HG03108 (cell line): Measurements from ENCODE around the gene PPP1R37.

ENCODE experiments used
- ATAC-seq: cut with Tn5 transposase; IDR thresholded peaks from one replicate; pipeline ENCODE4 v1.9.1; 2021; ENCODE audit warnings: moderate library complexity; ENCODE audit not compliant: unreplicated experiment

PPP1R37 gene

DNA sequence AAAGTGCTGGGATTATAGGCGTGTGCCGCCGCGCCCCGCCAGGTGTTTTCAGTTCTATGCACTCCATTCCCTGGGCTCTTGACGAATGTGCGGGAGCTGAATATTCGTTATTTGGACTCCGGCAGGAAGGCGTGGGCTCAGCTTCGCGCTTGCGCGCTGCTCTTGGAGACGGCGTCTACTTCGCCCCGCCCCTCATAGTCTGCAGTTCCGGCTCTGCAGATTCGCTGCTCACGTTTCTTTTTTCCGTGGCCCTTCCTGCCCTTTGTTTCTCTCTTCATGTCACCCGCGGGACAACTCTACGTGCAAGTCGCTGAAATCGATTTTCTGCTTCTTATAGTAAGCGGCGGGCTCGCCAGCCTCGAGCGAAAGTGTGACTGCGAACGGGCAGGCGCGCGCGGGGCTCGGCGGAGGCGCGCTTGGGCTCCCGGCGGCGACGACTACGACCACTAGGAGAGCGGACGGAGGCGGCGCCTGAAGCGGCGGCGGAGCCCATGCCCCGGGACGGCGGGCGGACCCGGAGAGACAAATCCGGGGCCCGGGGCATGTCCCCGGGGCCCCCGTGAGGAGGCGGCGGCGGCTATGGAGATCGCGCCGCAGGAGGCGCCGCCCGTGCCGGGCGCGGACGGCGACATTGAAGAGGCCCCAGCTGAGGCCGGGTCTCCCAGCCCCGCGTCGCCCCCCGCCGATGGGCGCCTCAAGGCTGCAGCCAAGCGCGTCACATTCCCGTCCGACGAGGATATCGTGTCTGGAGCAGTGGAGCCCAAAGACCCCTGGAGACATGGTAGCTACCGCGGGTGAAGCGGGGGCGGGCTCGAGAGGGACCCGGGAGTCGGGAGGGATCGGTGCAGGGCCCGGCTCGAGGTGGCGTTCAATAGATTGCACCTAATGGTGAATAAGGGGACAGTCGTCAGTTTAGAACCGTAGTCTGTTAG, at the start of gene PPP1R37:
Gene PPP1R37, plus strand, starts transcription at position 433 of the 932 bp plus-strand sequence. Its CDS starts 147 bp downstream, at position 580.
- ATAC-seq, result peak; percentile 47

DNA sequence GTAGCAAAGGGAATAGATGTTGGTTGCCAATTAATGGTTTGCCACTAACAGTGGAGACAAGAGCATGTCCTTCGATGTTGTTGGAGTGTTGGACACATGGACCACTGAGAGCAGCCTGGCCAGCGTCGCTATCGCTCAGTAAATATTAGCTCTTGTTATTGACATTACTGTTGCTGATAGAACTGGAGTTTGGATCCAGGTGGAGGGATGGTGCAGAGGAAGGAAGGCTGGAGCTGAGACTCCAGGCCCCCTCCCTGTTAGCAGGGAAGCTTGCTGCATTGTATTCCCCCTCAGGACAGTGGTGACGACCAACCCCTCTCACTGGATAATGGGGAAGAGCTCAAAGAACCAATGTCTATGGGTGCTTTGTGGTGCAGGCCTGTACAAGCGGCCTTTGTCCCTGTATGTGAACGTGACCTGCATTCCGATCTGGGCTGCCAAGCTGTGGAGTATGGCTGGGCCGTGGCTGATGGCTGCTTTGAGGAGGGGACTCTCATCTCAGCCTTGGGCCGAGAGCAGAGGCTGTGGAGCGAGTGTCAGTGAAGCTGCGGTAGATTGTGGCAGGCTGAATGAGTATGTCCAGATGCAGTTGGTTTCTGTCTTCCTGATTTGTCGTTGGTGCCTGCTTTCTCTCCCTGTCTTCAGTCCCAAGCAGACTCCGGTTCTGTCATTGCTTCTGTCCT, 47.2 kb upstream of the PPP1R37 start:
- no peak for ATAC-seq

- no peak for ATAC-seq
Observed at GRCh38 chr19:45046355-45046754, 46.6 kb upstream of the PPP1R37 start.

DNA sequence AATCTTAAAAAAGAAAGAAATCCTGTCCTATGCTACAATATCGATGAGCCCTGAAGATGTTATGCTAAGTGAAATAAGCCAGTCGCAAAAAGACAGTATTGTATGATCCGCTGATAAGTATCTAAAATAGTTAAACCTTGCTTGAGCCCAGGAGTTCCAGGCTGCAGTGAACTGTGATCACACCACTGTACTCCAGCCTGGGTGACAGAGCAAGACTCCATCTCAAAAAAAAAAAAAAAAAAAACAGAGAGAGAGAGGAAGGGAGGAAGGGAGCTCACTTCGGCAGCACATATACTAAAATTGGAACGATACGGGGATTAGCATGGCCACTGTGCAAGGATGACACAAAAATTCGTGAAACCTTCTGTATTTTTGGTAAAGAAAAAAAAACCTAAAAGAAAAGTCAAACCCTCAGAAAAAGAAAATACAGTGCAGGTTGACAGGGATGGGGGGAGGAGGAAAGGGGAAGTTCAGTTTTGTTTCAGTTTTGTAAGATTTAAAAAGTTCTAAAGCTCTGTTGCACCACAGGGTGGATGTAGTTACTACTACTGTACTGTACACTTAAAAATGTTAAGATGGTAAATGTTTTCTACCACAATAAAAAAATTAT, 45.7 kb upstream of the PPP1R37 start:
- peak; percentile 48 for ATAC-seq

GRCh38 chr19:45049073-45049736, 43.8 kb upstream of the PPP1R37 start:
- ATAC-seq, result no peak

DNA sequence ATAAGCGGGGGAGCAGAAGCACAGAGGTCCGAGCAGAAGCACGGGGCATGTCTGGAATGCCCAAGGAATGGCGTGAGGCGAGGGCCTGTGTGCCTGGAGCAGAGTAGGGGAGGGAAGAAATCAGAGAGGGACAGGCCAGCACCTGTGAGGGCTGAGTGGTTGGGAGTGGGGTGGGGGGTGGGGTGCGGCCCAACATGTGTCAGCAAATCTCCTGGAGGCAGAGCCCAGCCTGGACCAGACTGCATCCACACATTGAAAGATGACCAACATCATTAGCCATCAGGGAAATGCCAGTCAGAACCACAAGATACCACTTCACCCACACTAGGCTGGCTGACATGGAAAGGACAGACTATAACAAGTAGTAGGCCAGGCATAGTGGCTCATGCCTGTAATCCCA, 42.9 kb upstream of the PPP1R37 start:
- no peak for ATAC-seq

- no peak for ATAC-seq
Observed at GRCh38 chr19:45051929-45052579, 40.9 kb upstream of the PPP1R37 start.

- ATAC-seq, result no peak
Observed at GRCh38 chr19:45056831-45057230, 36.1 kb upstream of the PPP1R37 start.

GRCh38 chr19:45057444-45057843, 35.5 kb upstream of the PPP1R37 start:
- ATAC-seq, result no peak

- no peak for ATAC-seq
Observed at GRCh38 chr19:45058622-45059159, 34.3 kb upstream of the PPP1R37 start.

- no peak for ATAC-seq
Observed at GRCh38 chr19:45059258-45059965, 33.6 kb upstream of the PPP1R37 start.

GRCh38 chr19:45061965-45062364, 31.0 kb upstream of the PPP1R37 start:
- ATAC-seq, result no peak

DNA sequence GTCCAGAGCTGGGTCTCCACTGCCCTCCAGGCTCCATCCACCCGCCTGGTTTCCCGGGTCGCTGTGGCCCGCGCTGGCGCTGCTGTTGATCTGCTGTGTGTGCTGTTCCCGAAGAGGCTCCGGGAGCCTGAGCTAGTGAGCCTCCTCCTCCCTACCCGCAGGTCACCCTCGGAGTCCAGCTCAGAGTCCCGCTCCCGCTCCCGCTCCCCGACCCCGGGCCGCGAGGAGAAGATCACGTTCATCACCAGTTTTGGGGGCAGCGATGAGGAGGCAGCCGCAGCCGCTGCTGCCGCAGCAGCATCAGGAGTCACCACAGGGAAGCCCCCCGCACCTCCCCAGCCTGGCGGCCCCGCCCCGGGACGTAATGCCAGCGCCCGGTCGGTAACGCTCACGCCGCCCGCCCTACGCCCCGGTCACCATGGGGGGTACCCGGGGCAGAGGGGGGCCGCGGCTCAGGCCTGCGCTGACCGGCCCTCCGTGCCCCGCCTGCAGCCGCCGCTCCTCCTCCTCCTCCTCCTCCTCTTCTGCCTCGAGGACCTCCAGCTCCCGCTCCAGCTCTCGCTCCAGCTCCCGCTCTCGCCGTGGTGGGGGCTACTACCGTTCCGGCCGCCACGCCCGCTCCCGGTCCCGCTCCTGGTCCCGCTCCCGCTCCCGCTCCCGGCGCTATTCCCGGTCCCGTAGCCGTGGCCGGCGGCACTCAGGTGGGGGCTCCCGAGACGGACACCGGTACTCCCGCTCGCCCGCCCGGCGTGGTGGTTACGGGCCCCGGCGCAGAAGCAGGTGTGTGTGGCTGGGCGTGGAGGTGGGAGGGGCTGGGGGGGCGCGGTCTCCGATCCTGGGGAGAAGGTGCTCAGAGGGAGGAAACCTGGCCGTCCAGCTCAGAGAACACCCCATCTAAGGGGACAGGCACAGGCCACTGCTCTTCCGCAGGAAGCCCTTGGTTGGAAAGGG, 28.9 kb upstream of the PPP1R37 start:
- ATAC-seq, result no peak

- no peak for ATAC-seq
Observed at GRCh38 chr19:45066921-45067661, 25.9 kb upstream of the PPP1R37 start.

DNA sequence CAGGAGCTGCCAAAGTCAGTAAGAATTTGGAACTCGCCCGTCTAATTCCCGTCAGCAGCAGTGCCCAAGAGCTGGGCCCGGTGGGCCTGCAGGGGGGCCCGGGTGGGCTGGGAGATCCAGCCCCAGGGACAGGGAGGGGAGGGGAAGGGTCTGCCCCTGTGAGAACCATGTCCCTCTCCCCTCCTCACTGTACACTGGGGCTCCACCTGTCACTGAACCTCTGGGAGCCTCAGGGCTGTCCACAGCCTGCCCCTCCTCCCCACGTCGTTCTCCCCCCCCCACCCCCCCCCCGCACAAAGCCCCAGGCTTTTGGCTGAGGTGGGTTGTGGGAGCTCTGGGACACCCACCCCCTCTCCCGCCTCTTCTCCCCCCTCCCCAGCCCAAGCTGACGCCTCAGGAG, 24.9 kb upstream of the PPP1R37 start:
- ATAC-seq, result no peak

GRCh38 chr19:45069056-45069455, 23.9 kb upstream of the PPP1R37 start:
- ATAC-seq, result no peak

DNA sequence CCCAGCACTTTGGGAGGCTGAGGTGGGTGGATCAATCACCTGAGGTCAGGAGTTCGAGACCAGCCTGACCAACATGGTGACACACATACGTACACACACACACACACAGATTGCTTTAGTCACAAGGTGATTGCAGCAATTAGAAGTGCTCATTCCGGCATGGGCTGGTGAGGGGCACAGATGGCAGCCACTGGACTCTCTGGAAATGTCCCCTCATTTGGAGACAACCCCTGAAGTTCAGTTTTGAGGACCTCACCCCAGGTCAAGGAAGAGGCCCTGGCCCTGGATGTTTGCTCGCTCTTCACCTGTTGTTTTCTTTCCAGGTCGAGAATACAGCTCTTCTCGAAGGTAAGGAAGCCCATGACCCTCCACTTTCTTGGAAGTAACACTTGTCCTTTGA, 22.8 kb upstream of the PPP1R37 start:
- ATAC-seq, result no peak
